C4-2B (cell line): ENCODE data around the gene ANKRD24.

ENCODE experiments used
- CTCF ChIP-seq: fragments of 450-650 bp; conservative IDR thresholded peaks from 2 replicates; pipeline ENCODE4 v1.5.1; 2017; ENCODE audit warnings: mild to moderate bottlenecking
- ZFX ChIP-seq: fragments of 450-650 bp; IDR thresholded peaks from 2 replicates; pipeline ENCODE4 v1.6.1; 2017

GRCh38 chr19:4196009-4196408, 13.5 kb downstream of the ANKRD24 start:
- TF ChIP-seq ZFX (no peak), CTCF (no peak)
